ENCODE results near the gene RELB.
A peak's percentile ranks its signal among the peaks of the same experiment; 100 is the strongest.
"Not testable (repeated sequence)": the region's sequence is repeated elsewhere in the genome, so short reads cannot be mapped to it uniquely, and the experiment has no call there.

Gene RELB

GRCh38 chr19:44987148-44987675 is 14.1 kb upstream of the RELB start:
- no peak for DNase-seq

- DNase-seq: no peak
Observed at GRCh38 chr19:44988273-44988672, 13.0 kb upstream of the RELB start.

DNA sequence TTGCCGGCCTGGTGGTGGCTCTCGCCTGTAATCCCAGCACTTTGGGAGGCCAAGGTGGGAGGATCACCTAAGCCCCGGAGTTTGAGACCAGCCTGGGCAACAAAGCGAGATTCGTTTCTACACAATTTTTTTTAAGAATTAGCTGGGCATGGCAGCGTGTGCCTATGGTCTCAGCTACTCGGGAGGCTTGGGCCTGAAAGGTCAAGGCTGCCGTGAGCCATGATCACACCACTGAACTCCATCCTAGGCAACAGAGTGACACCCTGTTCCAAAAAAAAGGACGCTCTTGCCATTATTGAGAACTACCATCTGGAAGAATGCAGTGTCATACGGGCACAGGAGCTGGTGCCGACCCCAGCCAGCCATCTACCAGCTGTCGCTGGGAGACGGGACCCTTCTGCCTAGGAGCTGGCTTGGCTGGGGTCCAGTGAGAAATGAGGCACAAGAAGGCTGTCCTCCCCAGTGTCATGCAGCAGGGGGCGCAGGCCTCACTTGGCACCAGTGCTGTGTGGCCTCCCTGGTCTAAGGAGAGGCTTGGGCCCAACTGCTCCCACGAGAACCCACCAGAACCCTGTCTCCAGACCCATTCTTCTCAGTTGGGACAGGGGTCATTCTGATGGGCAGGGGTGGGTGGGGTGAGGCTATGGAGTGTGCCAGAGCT is 12.2 kb upstream of the RELB start:
- peak; percentile 51 for DNase-seq

- DNase-seq: no peak
Observed at GRCh38 chr19:44990459-44990858, 10.8 kb upstream of the RELB start.

DNA sequence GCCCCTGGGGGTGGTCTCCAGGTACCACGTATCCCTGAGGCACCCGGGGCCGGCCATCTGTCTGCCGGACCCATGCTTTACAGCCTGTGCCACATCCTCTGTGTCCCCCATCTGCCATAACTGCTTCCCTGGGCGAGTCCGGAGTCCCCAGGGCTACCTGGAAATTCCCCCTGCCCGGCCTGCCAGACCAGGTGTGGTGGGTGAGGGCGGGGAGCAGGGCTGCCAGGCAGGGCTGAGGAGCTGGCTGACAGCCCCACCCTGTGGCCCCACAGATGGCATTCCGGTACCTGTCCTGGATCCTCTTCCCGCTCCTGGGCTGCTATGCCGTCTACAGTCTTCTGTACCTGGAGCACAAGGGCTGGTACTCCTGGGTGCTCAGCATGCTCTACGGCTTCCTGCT is 10.3 kb upstream of the RELB start:
- DNase-seq: no peak

GRCh38 chr19:44992336-44993163 is 8.7 kb upstream of the RELB start:
- DNase-seq: no peak

DNA sequence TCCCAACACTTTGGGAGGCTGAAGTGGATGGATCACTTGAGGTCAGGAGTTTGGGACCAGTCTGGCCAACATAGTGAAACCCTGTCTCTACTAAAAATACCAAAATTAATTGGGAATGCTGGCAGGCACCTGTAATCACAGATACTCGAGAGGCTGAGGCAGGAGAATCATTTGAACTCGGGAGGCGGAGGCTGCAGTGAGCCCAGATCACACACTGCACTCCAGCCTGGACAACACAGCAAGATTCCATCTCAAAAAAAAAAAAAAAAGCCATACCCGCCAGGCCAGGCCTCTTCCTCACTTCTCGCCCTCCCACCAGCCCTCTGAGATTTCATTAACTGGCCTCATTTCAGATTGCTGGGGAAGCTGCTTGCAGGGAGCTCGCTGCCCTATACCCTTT is 7.7 kb upstream of the RELB start:
- DNase-seq: no peak

GRCh38 chr19:44993926-44994537 is 7.2 kb upstream of the RELB start:
- no peak for DNase-seq

GRCh38 chr19:44998025-44998424 is 3.2 kb upstream of the RELB start:
- DNase-seq: no peak

- DNase-seq: not testable (repeated sequence)
Observed at GRCh38 chr19:44999131-44999925, 1.9 kb upstream of the RELB start.

DNA sequence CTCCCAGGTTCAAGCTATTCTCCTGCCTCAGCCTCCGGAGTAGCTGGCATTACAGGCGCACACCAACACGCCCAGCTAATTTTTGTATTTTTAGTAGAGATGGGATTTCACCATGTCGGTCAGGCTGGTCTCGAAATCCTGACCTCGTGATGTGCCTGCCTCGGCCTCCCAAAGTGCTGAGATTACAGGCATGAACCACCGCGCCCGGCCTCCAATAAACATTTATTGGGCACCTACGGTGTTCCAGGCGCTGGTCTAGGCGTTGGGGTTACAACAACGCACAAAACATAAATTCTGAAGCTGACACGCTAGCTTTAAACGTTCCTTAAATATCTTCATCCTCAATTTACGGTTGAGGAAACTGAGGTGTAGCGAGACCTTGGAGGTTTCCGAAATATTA is 599 bp upstream of the RELB start:
- not testable (repeated sequence) for DNase-seq

DNA sequence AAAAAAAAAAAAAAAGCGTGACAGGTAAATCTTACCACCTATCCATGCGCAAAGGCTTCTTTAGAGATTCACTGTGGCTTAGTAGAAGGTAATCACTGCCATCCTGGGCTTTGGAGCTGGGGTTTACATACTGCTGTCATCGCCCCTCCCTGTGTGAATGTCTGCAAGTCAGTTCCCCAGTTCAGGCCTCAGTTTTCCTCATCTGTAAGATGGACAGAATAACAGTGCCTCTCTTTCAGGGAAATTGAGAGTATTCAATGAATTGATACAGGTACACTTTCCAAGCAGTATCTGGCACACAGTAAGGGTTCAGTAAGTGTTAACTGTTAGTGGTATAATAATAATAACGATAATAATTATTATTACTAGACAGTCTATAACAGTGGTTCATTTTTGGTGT is 2.2 kb downstream of the RELB start:
- no peak for DNase-seq

DNA sequence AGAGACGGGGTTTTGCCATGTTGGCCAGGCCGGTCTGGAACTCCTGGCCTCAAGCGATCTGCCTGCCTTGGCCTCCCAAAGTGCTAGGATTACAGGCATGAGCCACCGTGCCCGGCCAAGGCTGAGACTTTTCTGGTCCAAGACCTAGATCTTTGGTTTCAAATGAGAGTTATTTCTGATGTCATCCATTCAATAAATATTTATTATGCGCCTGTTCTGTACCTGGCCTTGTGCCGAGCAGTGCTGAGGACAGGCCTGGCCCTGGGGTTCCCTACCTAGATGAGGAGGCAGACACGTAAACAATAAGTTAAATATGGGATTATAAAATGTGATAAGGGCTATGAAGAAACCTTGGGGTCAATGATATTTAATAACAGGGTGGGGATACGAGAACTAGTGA is 4.5 kb downstream of the RELB start:
- DNase-seq: no peak

DNA sequence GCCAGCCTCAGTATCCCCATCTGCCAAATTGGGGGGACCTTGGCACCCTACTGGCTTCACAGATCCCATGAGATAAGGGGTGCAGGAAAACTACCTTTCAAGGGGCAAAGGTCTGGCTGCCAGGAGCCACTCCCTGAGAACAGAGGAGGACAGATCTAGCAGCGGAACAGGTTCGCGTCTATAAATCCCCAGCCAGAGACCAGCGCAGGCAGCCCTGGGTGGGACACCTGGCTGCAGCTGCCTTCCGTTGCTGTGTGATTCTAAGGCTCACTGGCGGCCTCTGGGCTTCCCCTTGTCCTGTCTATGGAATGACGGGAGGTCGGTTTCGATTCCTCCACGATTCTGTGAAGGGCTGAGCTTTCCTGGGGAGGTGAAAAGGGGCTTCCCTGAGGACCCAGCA is 7.3 kb downstream of the RELB start:
- no peak for DNase-seq

DNA sequence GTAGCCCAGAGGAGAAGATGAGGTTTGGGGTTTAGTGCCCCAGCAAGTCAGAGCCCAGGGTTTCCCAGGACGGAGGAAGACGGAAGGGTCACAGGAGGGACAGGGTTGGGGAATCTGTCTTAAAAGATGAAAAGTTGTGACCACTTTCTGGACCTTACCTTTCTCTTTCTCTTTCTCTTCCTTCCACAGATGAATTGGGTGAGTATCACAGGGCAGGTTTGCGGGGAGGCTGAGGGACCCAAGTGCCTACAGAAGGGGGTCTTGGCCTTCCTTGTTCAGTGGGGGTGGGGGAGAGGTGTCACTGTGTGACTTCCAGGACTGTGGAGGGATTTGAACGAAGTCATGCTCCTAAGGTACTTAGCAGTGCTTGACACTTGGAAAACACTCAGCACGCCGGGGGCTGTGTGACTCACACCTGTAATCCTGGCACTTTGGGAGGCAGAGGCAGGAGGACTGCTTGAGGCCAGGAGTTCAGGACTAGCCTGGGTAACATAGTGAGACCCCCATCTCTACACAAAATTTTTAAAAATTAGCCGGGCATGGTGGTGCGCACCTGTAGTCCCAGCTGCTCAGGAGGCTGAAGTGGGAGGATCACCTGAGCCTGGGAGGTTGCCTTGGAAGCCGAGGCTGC is 8.5 kb downstream of the RELB start:
- no peak for DNase-seq

DNA sequence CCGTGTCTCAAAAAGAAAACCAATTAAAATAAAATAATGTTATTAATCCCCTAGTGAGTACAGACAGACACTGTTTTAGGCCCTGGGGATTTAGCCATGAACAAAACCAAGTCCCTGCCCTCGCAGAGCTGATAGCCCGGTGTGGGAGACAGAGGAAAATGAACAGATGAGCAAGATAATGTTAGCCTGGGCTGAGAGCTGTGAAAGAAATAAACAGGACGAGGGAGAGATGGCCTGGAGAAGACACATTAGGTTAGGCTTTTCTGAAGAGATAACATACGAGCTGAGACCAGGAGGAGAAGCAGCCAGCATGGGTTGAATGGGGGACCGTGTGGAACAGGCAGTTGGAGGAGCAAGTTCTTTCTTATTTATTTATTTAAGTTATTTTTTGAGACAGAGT is 9.0 kb downstream of the RELB start:
- no peak for DNase-seq

- DNase-seq: no peak
Observed at GRCh38 chr19:45011959-45012358, 10.7 kb downstream of the RELB start.

DNA sequence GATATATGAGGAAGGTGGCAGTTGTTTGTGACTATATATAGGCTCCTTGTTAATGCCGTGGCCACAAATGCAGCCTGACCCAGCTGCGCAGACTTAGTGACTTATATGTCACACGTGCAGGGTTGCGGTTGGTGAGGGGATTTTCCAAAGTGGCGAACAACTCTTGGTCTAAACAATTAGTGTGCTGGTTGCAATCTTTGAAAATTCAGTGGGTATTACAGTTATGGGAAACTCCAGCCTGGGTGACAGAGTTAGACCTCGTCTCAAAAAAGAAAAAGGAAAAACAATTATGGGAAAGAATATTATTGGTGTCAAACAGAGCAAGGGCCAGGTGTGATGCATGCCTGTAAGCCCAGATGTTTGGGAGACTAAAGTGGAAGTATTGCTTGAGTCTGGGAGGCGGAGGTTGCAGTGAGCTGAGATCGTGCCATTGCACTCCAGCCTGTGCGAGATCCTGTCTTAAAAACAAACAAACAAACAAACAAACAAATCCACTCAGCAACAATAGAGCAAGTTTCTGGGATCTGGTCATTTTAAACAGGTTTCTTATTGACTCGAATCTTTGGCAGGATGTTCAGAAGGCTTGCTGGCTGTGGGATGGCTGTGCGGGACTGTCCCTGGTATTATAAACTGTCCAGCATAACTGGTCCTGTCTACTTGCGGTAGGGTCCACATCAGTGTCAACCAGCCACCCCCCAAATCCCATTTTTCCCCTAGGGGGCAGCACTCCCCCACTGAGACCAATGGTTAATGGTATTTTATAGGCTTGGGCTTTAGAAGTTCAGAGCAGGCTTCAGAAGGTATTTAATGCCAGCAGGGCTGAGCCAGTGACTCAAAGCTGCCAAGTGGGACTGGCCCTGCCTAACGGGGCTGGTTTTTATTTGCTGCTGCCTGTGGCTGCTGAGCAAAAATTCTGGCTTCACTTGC is 15.4 kb downstream of the RELB start:
- DNase-seq: peak; percentile 63

DNA sequence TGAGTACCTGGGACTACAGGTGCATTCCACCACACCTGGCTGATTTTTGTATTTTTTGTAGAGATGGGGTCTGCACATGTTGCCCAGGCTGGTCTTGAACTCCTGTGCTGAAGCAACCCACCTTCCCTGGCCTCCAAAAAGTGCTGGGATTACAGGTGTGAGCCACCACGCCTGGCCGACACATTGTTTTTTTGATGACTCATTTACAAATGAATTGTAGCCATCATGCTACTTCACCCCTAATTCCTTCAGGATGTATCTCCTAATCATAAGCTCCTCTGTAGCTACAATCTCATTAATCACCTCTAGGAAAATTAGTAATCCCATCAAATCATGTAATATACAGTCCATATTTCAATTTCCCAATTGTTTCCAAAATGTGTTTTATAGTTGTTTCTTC is 17.9 kb downstream of the RELB start:
- DNase-seq: no peak

DNA sequence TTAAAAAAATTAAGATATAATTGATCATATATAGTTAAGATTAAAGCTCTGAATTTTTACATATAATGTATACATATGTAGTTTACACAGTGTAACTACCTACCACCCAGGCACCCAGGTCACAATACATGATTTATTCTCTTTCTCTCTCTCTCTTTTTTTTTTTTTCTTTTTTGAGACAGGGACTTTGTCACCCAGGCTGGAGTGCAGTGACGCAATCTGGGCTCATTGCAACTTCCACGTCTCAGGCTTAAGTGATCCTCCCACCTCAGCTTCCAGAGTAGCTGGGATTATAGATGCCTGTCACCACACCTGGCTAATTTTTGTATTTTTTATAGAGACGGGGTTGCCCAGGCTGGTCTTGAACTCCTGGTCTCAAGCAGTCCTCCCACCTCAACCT is 18.8 kb downstream of the RELB start:
- DNase-seq: no peak

DNA sequence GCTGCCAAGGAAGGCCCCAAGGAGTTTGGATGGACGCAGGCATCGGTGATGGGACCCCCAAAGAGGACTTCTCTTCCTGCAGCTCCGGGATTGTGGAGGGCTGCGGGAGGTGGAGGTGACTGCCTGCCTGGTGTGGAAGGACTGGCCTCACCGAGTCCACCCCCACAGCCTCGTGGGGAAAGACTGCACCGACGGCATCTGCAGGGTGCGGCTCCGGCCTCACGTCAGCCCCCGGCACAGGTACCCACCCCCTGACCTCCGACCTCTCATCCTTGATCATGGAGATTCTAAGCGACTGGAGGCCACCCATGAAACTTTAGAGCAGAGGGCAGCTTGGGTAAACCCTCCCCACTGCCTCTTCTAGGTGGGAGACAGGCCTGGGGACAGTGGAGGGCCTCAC is 20.7 kb downstream of the RELB start:
- DNase-seq: no peak

All from fibroblast of upper back skin (primary cell).